GM06990 (cell line): ENCODE measurements around the gene ELL3.
A peak's percentile ranks its signal among the peaks of the same experiment; 100 is the strongest.
"Not testable (repeated sequence)": the region's sequence is repeated elsewhere in the genome, so short reads cannot be mapped to it uniquely, and the experiment has no call there.

Experiments used
- DNase-seq: peaks from one replicate; pipeline ENCODE4 v3.0.0-alpha.2; 2011; ENCODE audit not compliant: insufficient read length; ENCODE audit errors: extremely low read depth
- H3K27me3 ChIP-seq: replicated peaks from 2 replicates; pipeline ENCODE4 v1.6.0; 2011; ENCODE audit warnings: low read length; ENCODE audit not compliant: control insufficient read depth, insufficient read depth
- H3K36me3 ChIP-seq: 2 replicates; pipeline ENCODE4 v1.5.1; 2011; ENCODE audit warnings: low read length; ENCODE audit not compliant: control insufficient read depth, insufficient read depth
- H3K4me3 ChIP-seq: replicated peaks from 2 replicates; pipeline ENCODE4 v1.5.1; 2011; ENCODE audit warnings: low read depth, mild to moderate bottlenecking, control low read depth, low read length
- CTCF ChIP-seq: IDR thresholded peaks from 2 replicates; pipeline ENCODE4 v1.5.1; 2011; ENCODE audit warnings: low read length, control low read depth, mild to moderate bottlenecking, inconsistent platforms; ENCODE audit not compliant: insufficient read depth, poor library complexity, severe bottlenecking

ELL3 gene

GRCh38 chr15:43808960-43809678 lies 32.4 kb upstream of the ELL3 start:
- no peak for TF ChIP-seq CTCF
- DNase-seq: peak; percentile 70

DNA sequence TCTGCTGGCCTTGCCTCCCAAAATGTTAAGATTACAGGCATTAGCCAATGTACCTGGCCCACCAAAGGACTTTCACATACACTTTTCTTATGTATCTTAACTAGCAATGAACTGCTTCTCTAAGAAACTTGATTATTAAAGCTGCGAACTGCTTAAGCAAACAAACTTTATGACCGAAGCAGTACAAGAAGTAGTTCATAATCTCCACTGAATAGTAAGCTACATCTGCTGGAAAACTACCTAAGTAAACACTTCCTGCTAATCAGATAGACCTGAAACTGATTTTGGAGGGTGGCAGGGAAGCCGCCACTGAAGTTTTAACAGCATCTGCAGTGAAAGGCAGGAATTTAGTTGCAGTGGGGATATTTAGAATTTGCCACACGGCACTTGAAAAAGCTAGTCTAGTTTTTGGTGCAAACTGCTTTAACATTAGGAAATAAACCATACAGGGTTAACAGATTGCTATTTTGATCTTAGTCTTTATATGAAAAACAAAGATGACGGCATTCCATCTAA lies 31.7 kb upstream of the ELL3 start:
- Histone ChIP-seq H3K4me3 (no peak overlapping the region), H3K36me3 (peaks cover 20% of the 10 kb centered on the region), H3K27me3 (no peaks in the 10 kb centered on the region)
- no peak for TF ChIP-seq CTCF
- DNase-seq: no peak

More at GRCh38 chr15:43808960-43809678, 32.4 kb upstream of the ELL3 start:
- no peak overlapping the region for H3K4me3 ChIP-seq
- H3K36me3 ChIP-seq: peaks cover 21% of the 10 kb centered on the region
- no peaks in the 10 kb centered on the region for H3K27me3 ChIP-seq

DNA sequence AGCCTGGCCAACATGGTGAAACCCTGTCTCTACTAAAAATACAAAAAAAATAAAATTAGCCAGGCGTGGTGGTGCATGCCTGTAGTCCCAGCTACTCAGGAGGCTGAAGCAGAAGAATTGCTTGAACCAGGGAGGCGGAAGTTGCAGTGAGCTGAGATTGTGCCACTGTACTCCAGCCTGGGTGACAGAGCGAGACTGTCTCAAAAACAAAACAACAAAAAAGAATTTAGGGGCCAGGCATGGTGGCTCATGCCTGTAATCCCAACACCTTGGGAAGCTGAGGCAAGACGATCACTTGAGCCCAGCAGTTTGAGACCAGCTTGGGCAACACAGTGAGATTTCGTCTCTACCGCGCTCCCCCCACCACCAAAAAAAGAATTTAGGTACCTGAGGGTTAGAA lies 25.9 kb upstream of the ELL3 start:
- not testable (repeated sequence) for DNase-seq, H3K27me3 ChIP-seq, H3K4me3 ChIP-seq
- peaks cover 20% of the 10 kb centered on the region for H3K36me3 ChIP-seq

DNA sequence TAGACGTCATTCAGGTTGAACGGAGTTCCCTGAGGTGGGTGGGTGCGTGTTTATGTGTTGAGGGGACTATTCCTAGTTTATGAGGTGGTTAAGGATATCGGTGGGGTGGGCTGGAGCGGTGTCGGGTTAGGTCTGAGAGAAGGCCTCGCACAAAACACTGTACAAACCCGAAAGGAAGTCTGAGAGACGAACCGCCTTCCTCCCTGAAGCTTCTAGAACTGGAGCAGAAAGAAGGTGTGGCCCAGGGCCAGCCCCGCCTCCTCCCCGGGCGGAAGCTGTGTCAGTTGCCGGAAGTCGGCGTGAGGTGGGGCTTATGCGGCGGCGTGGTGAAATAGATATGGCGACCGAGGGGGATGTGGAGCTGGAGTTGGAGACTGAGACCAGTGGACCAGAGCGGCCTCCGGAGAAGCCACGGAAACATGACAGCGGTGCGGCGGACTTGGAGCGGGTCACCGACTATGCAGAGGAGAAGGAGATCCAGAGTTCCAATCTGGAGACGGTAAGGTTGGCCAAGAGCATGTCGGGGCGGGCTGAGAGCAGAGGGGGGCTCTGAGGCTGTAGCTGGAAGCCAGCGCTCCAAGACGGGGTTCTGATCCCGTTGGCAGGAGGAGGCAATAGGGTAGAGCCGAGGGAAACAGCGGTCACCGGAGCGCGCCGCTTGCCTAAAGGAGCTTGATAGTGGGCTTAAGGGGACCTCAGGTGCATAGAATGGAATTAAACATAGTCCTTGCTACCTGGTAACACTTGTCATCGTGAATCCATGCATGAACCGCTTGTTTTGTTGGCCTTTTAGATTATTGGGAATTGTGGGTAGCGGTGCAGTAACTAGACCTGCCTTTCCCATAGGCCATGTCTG lies 23.7 kb upstream of the ELL3 start, which contains the start of gene HYPK:
Gene HYPK, plus strand, starts transcription at position 314 of the 856 bp plus-strand sequence. Its CDS starts 24 bp downstream, at position 338.
- Histone ChIP-seq H3K4me3 (peak within 1 kb of the TSS; percentile 92), H3K36me3 (peaks cover 18% of the 10 kb centered on the region), H3K27me3 (no peaks in the 10 kb centered on the region)
- peak; percentile 90 for DNase-seq
- no peak for TF ChIP-seq CTCF

GRCh38 chr15:43799945-43800285 lies 23.1 kb upstream of the ELL3 start, which contains the start of gene SERINC4:
Gene SERINC4, minus strand, starts transcription at chr15:43800220. Its CDS starts 234 bp downstream, at chr15:43799986.
- TF ChIP-seq CTCF: no peak
- no peak for DNase-seq
- peaks cover 21% of the 10 kb centered on the region for H3K36me3 ChIP-seq
- peak within 1 kb of the TSS; percentile 92 for H3K4me3 ChIP-seq
- H3K27me3 ChIP-seq: no peaks in the 10 kb centered on the region

DNA sequence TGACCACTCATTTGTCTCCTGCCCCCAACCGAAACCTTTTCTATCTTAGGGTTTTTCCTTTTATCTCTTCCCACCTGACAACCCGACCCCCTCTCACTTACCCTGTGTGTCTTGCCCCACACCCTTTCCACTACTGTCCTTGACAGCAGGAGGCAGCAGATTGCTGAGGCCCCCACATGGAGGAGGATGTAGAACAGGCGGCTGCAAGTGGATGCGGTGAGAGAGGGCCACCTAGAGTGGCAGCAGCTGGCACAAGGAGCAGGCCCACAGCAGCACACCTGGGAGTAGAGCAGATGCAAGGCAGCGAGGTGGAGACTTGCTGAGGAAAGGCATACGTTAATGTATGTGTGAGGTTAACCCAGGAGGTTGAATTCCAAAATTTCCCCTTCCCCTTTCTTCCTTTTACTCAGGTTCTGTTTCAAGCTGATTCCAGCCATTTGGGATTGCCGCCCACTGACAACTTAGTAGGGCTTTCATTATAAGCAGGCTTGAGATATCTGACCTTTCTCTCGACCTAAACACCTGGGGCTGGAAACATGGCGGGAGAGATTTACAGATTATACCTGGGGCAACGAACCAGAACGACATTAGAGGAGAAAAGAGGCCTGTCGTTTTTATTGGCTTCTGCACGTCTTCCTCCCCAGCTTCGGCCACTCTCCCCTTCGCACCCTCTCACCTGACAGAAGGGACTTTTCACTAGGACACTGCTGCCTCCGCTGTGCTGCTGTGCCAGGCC lies 22.6 kb upstream of the ELL3 start:
- H3K4me3 ChIP-seq: no peak overlapping the region
- no peak for DNase-seq
- peak; percentile 44 for TF ChIP-seq CTCF
- peaks cover 22% of the 10 kb centered on the region for H3K36me3 ChIP-seq
- H3K27me3 ChIP-seq: no peaks in the 10 kb centered on the region
